Measurements from ENCODE around the gene ZBED4. TPM values are rescaled to one million over a fixed set of nuclear protein-coding genes. Genes with fewer than 3 reads are reported as not detected.

Gene ZBED4
- total and polyA plus RNA-seq, 2 of the 13 experiments (the other 11 are each of a cell fraction or from before 2014, with no cell fraction given), result 5.4 to 9.6 TPM

GRCh38 chr22:49934160-49934890 is 80.7 kb downstream of the ZBED4 start (continued):
- TF ChIP-seq RXRB (CRISPR knock-in tag; IDR thresholded peaks at IDR 0.05; ENCODE audit: borderline replicate concordance) (peak; percentile 92), SAP130 (CRISPR knock-in tag; IDR thresholded peaks at IDR 0.05; ENCODE audit: low read depth) (peak; percentile 34; the same call in 1 of the 2 replicates), ARID4A (CRISPR knock-in tag; IDR thresholded peaks at IDR 0.05; ENCODE audit: borderline replicate concordance) (no peak), SP1 (IDR thresholded peaks at IDR 0.05) (no peak), SP1 (CRISPR knock-in tag; IDR thresholded peaks at IDR 0.05) (0 out of 2 replicates have a peak, but pooled peaks have one; percentile 22), THAP11 (CRISPR knock-in tag; IDR thresholded peaks at IDR 0.05) (0 out of 2 replicates have a peak, but pooled peaks have one; percentile 22), HMGXB4 (CRISPR knock-in tag; IDR thresholded peaks at IDR 0.05; ENCODE audit: borderline replicate concordance in 1 of 2, low read depth in 1 of 2) (no peak), GATAD2A (CRISPR knock-in tag; IDR thresholded peaks at IDR 0.05) (peak; percentile 51), ELK4 (CRISPR knock-in tag; IDR thresholded peaks at IDR 0.05; ENCODE audit: borderline replicate concordance) (no peak), SKI (IDR thresholded peaks at IDR 0.05; ENCODE audit: partially characterized antibody) (peak; percentile 31), ZIK1 (CRISPR knock-in tag; IDR thresholded peaks at IDR 0.05; ENCODE audit: borderline replicate concordance, low read depth) (no peak), ZBED4 (CRISPR knock-in tag; IDR thresholded peaks at IDR 0.05; ENCODE audit: borderline replicate concordance) (no peak), AFF4 (CRISPR knock-in tag; IDR thresholded peaks at IDR 0.05) (no peak)

Data from HepG2 (cell line).